ENCODE data around the gene CPZ.

DNA sequence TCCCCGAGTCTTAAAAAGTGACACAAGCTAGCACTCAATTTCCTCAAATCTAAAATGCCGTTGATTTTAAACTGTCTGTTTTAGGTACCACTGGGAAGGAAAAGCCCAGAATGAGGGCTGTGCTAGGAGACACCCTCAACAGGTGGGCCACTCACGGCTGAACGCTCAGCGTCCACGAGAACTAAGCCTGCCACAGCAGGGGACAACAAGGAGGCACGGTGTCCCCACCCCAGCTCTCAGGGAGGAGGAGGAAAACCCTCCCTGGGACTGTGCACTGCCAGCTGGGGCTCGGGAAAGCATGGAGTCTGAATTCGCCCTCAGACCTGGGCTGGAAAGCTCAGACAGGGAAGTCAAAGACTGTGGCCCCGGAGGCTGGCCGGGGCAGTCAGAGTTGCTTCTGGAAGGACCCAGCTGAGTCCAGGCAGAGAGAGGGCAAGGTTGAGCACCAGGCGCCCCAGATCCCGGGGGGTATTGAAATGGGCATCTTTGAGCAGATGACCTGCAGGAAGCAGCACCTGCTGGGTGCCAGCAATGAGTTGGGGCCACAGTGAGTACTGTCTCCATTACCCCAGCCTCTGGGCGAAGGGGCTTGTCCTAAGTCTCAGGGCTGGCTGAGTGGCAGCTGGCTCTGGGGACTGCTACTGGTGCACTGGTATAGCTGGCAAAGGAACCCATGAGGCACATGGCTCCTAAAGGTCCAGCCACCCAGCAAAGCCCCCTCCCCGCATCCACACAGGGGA, 769 bp upstream of the CPZ start:
- TF ChIP-seq, protein P1, sequence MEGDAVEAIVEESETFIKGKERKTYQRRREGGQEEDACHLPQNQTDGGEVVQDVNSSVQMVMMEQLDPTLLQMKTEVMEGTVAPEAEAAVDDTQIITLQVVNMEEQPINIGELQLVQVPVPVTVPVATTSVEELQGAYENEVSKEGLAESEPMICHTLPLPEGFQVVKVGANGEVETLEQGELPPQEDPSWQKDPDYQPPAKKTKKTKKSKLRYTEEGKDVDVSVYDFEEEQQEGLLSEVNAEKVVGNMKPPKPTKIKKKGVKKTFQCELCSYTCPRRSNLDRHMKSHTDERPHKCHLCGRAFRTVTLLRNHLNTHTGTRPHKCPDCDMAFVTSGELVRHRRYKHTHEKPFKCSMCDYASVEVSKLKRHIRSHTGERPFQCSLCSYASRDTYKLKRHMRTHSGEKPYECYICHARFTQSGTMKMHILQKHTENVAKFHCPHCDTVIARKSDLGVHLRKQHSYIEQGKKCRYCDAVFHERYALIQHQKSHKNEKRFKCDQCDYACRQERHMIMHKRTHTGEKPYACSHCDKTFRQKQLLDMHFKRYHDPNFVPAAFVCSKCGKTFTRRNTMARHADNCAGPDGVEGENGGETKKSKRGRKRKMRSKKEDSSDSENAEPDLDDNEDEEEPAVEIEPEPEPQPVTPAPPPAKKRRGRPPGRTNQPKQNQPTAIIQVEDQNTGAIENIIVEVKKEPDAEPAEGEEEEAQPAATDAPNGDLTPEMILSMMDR (IDR thresholded peaks at IDR 0.05), result no peak
- TF ChIP-seq EZH2 (IDR thresholded peaks at IDR 0.05; ENCODE audit: borderline replicate concordance, insufficient read depth, low read depth, low read length, poor library complexity, severe bottlenecking), result no peak
